Breast epithelium (tissue), 3 donors: ENCODE results near the gene CADPS2.

Source experiments
- POLR2A ChIP-seq: fragments of 450-650 bp; IDR thresholded peaks from one replicate; pipeline ENCODE4 v1.6.1; 2016; ENCODE audit warnings: antibody characterized with exemption, mild to moderate bottlenecking, moderate library complexity
- TF ChIP-seq, protein P1 (sequence below), 3 donors: fragments of 450-650 bp; IDR thresholded peaks; one replicate each; pipeline ENCODE4 v1.5.1; 2016 to 2017; ENCODE audit warnings: antibody characterized with exemption in 3 of 3, mild to moderate bottlenecking in 3 of 3, moderate library complexity in 3 of 3

DNA sequence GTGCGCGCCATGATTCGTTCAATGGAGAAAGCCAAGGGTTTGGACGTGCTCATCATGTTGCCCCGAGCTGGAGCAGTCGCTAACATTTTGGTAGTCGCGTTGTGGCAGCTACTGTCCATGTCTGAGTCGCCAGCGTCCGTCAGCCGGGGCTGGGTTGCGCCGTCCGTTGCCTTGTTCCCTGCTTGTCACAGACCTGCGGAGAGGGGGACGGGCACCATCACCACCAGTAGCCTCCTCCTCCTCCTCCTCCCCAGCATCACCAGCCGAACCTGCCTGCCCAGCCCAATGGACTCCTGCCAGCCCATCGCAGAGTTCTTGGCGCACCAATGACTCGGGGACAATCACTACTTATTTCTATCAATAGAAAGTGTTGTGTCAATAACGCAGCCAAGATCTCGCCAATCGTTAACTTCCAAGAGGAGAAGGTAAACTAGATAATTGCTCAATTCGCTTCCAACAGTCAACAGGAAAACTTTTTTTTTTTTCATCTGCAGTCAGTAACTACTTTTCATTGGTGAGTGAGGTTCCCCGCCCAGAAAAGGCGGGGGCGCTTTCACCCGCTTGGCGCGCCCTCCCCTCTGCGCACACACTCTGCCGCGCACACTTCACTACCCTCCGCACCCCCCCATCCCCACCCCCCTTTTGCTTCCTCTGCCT is 581.8 kb downstream of the CADPS2 start, which contains the start of gene FEZF1:
- TF ChIP-seq POLR2A = no peak
- TF ChIP-seq, protein P1, sequence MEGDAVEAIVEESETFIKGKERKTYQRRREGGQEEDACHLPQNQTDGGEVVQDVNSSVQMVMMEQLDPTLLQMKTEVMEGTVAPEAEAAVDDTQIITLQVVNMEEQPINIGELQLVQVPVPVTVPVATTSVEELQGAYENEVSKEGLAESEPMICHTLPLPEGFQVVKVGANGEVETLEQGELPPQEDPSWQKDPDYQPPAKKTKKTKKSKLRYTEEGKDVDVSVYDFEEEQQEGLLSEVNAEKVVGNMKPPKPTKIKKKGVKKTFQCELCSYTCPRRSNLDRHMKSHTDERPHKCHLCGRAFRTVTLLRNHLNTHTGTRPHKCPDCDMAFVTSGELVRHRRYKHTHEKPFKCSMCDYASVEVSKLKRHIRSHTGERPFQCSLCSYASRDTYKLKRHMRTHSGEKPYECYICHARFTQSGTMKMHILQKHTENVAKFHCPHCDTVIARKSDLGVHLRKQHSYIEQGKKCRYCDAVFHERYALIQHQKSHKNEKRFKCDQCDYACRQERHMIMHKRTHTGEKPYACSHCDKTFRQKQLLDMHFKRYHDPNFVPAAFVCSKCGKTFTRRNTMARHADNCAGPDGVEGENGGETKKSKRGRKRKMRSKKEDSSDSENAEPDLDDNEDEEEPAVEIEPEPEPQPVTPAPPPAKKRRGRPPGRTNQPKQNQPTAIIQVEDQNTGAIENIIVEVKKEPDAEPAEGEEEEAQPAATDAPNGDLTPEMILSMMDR (IDR thresholded peaks at IDR 0.05) = no peak
